HEK293 (cell line): ENCODE data around the gene ANKRD6.
A peak's percentile ranks its signal among the peaks of the same experiment; 100 is the strongest.

Experiments used
- CTCF ChIA-PET: fragments of 350-600 bp; formaldehyde crosslinking; extraction: SDS; loops from one replicate; lab custom pipeline; 2021; ENCODE audit warnings: antibody characterized with exemption; lab: Yijun Ruan, JAX
- POLR2A ChIA-PET: fragments of 300-600 bp; formaldehyde crosslinking; extraction: SDS; loops from one replicate; lab custom pipeline; 2020; ENCODE audit warnings: antibody characterized with exemption, inconsistent platforms; lab: Yijun Ruan, JAX
- H3K27ac ChIP-seq: fragments of 200-500 bp; sonication (Bioruptor generic); 2 replicates; pipeline ENCODE4 v1.5.1; 2014; ENCODE audit warnings: low read depth, low read length, control low read depth, inconsistent platforms; ENCODE audit errors: extremely low read depth
- H3K36me3 ChIP-seq, 2 experiments: fragments of 200-500 bp in 1 of 2; sonication (Bioruptor generic) in 1 of 2; 1 replicate in 1 of 2; 2 replicates in 1 of 2; pipeline ENCODE4 v1.5.1; 2014 to 2017; ENCODE audit warnings: inconsistent platforms in 2 of 2, low read length in 2 of 2; ENCODE audit not compliant: control insufficient read depth in 2 of 2, insufficient read depth in 1 of 2
- H3K4me1 ChIP-seq: fragments of 200-500 bp; sonication (Bioruptor generic); 2 replicates; pipeline ENCODE4 v1.5.1; 2014; ENCODE audit warnings: mild to moderate bottlenecking, low read length, inconsistent platforms; ENCODE audit not compliant: control insufficient read depth, insufficient read depth
- H3K4me3 ChIP-seq: 2 replicates; pipeline ENCODE4 v1.5.1; 2011; ENCODE audit warnings: low read depth, mild to moderate bottlenecking, control low read depth, low read length, moderate library complexity
- H3K9me3 ChIP-seq: fragments of 200-500 bp; sonication (Bioruptor generic); 2 replicates; pipeline ENCODE4 v1.5.1; 2014; ENCODE audit warnings: low read depth, low read length, inconsistent platforms; ENCODE audit not compliant: control insufficient read depth, insufficient read depth
- BCL11A ChIP-seq: fragments of 450-650 bp; formaldehyde crosslinking; IDR thresholded peaks from 2 replicates; pipeline ENCODE4 v1.5.1; 2016; ENCODE audit warnings: low read depth, missing biosample characterization, missing genetic modification characterization
- ELK4 ChIP-seq: IDR thresholded peaks from 2 replicates; pipeline ENCODE4 v1.6.1; 2011; ENCODE audit warnings: mild to moderate bottlenecking, low read depth, low read length, borderline replicate concordance
- GLI2 ChIP-seq: fragments of 450-650 bp; formaldehyde crosslinking; IDR thresholded peaks from 2 replicates; pipeline ENCODE4; 2017; ENCODE audit warnings: missing biosample characterization, missing genetic modification characterization, low read depth, borderline replicate concordance
- IKZF3 ChIP-seq: fragments of 450-650 bp; IDR thresholded peaks from 2 replicates; pipeline ENCODE4 v1.5.0; 2018; ENCODE audit warnings: missing biosample characterization, mild to moderate bottlenecking, missing genetic modification characterization, moderate library complexity
- KLF8 ChIP-seq: fragments of 450-650 bp; formaldehyde crosslinking; IDR thresholded peaks from 2 replicates; pipeline ENCODE4 v1.5.1; 2016; ENCODE audit warnings: missing biosample characterization, missing genetic modification characterization
- MZF1 ChIP-seq: fragments of 450-650 bp; formaldehyde crosslinking; IDR thresholded peaks from 2 replicates; pipeline ENCODE4 v1.5.1; 2017; ENCODE audit warnings: missing biosample characterization, missing genetic modification characterization, borderline replicate concordance
- TCF7L2 ChIP-seq: IDR thresholded peaks from 2 replicates; pipeline ENCODE4 v1.6.1; 2011; ENCODE audit warnings: low read depth, mild to moderate bottlenecking, inconsistent platforms, low read length, moderate library complexity, borderline replicate concordance
- YY2 ChIP-seq: fragments of 450-650 bp; formaldehyde crosslinking; IDR thresholded peaks from 2 replicates; pipeline ENCODE4 v1.5.1; 2016; ENCODE audit warnings: missing biosample characterization, missing genetic modification characterization
- ZBTB44 ChIP-seq: fragments of 450-650 bp; IDR thresholded peaks from 2 replicates; pipeline ENCODE4 v1.5.1; 2018; ENCODE audit warnings: missing biosample characterization, mild to moderate bottlenecking, missing genetic modification characterization
- ZFP3 ChIP-seq: fragments of 450-650 bp; formaldehyde crosslinking; IDR thresholded peaks from 2 replicates; pipeline ENCODE4 v1.5.1; 2016; ENCODE audit warnings: low read depth, missing biosample characterization, missing genetic modification characterization
- ZNF140 ChIP-seq: fragments of 450-650 bp; formaldehyde crosslinking; IDR thresholded peaks from 2 replicates; pipeline ENCODE4 v1.5.1; 2016; ENCODE audit warnings: missing biosample characterization, missing genetic modification characterization
- ZNF174 ChIP-seq: fragments of 450-650 bp; formaldehyde crosslinking; IDR thresholded peaks from 2 replicates; pipeline ENCODE4 v1.5.0; 2017; ENCODE audit warnings: missing biosample characterization, mild to moderate bottlenecking, missing genetic modification characterization
- ZNF175 ChIP-seq: fragments of 450-650 bp; formaldehyde crosslinking; IDR thresholded peaks from 2 replicates; pipeline ENCODE4 v1.5.1; 2016; ENCODE audit warnings: missing biosample characterization, missing genetic modification characterization
- ZNF223 ChIP-seq: fragments of 450-650 bp; formaldehyde crosslinking; IDR thresholded peaks from 2 replicates; pipeline ENCODE4 v1.5.1; 2016; ENCODE audit warnings: missing biosample characterization, missing genetic modification characterization
- ZNF350 ChIP-seq: fragments of 450-650 bp; formaldehyde crosslinking; IDR thresholded peaks from 2 replicates; pipeline ENCODE4 v1.5.0; 2017; ENCODE audit warnings: missing biosample characterization, mild to moderate bottlenecking, missing genetic modification characterization
- ZNF366 ChIP-seq: fragments of 450-650 bp; formaldehyde crosslinking; conservative IDR thresholded peaks from 2 replicates; pipeline ENCODE4 v1.5.1; 2016; ENCODE audit warnings: missing biosample characterization, missing genetic modification characterization
- ZNF510 ChIP-seq: fragments of 450-650 bp; formaldehyde crosslinking; IDR thresholded peaks from 2 replicates; pipeline ENCODE4 v1.5.1; 2018; ENCODE audit warnings: mild to moderate bottlenecking, missing genetic modification characterization, missing biosample characterization; ENCODE audit not compliant: insufficient replicate concordance
- ZNF514 ChIP-seq: fragments of 450-650 bp; formaldehyde crosslinking; IDR thresholded peaks from 2 replicates; pipeline ENCODE4 v1.5.1; 2016; ENCODE audit warnings: missing biosample characterization, missing genetic modification characterization
- ZNF561 ChIP-seq: fragments of 450-650 bp; IDR thresholded peaks from 2 replicates; pipeline ENCODE4 v1.5.1; 2018; ENCODE audit warnings: missing biosample characterization, missing genetic modification characterization, borderline replicate concordance
- ZNF585B ChIP-seq: fragments of 450-650 bp; formaldehyde crosslinking; IDR thresholded peaks from 2 replicates; pipeline ENCODE4 v1.5.1; 2016; ENCODE audit warnings: missing biosample characterization, missing genetic modification characterization
- ZNF610 ChIP-seq: fragments of 450-650 bp; formaldehyde crosslinking; IDR thresholded peaks from 2 replicates; pipeline ENCODE4 v1.5.1; 2016; ENCODE audit warnings: missing biosample characterization, missing genetic modification characterization, borderline replicate concordance
- ZNF623 ChIP-seq: fragments of 450-650 bp; formaldehyde crosslinking; IDR thresholded peaks from 2 replicates; pipeline ENCODE4 v1.5.1; 2016; ENCODE audit warnings: missing biosample characterization, missing genetic modification characterization
- ZNF626 ChIP-seq: fragments of 450-650 bp; sonication (Bioruptor Pico); formaldehyde crosslinking; IDR thresholded peaks from 2 replicates; pipeline ENCODE4 v1.5.1; 2018; ENCODE audit warnings: missing biosample characterization, missing genetic modification characterization, inconsistent platforms
- ZNF639 ChIP-seq: fragments of 450-650 bp; formaldehyde crosslinking; IDR thresholded peaks from 2 replicates; pipeline ENCODE4 v1.5.1; 2016; ENCODE audit warnings: missing biosample characterization, missing genetic modification characterization
- ZNF660 ChIP-seq: fragments of 450-650 bp; IDR thresholded peaks from 2 replicates; pipeline ENCODE4 v1.5.1; 2018; ENCODE audit warnings: missing biosample characterization, mild to moderate bottlenecking, missing genetic modification characterization
- ZNF76 ChIP-seq: fragments of 450-650 bp; formaldehyde crosslinking; IDR thresholded peaks from 2 replicates; pipeline ENCODE4; 2016; ENCODE audit warnings: low read depth, missing biosample characterization, missing genetic modification characterization, borderline replicate concordance
- ZNF785 ChIP-seq: fragments of 450-650 bp; formaldehyde crosslinking; IDR thresholded peaks from 2 replicates; pipeline ENCODE4 v1.5.1; 2016; ENCODE audit warnings: missing biosample characterization, missing genetic modification characterization
- ZSCAN16 ChIP-seq: fragments of 450-650 bp; formaldehyde crosslinking; IDR thresholded peaks from 2 replicates; pipeline ENCODE4 v1.5.1; 2016; ENCODE audit warnings: missing biosample characterization, missing genetic modification characterization
- ZSCAN4 ChIP-seq: fragments of 450-650 bp; formaldehyde crosslinking; IDR thresholded peaks from 2 replicates; pipeline ENCODE4 v1.5.1; 2017; ENCODE audit warnings: missing biosample characterization, missing genetic modification characterization
- ZXDB ChIP-seq: fragments of 450-650 bp; formaldehyde crosslinking; IDR thresholded peaks from 2 replicates; pipeline ENCODE4 v1.5.1; 2016; ENCODE audit warnings: missing biosample characterization, missing genetic modification characterization

ANKRD6 gene

GRCh38 chr6:89589297-89590025 is 156.5 kb downstream of the ANKRD6 start (continued):
- TF ChIP-seq ZNF175 (tag by site-specific recombination): no peak
- no peak for TF ChIP-seq ZBTB44 (tag by site-specific recombination)
- TF ChIP-seq ZNF660: no peak
- peak; percentile 49; the same call in 1 of the 2 replicates for TF ChIP-seq IKZF3
- no peak for TF ChIP-seq ZNF639 (tag by site-specific recombination)
- TF ChIP-seq ZNF366: no peak
- TF ChIP-seq, all 188 proteins: peak for 2

GRCh38 chr6:89590133-89590532 is 157.2 kb downstream of the ANKRD6 start:
- ChIA-PET POLR2A (interaction anchor here (1.1 kb wide), 1 partner anchor 178 kb away, joined by 3 read pairs; the partner anchor contains the start of gene RRAGD), CTCF (interaction anchor here (0.6 to 1.6 kb wide), 3 partner anchors 23 to 158 kb away, joined by 5 to 6 read pairs (median 6); no protein-coding TSS in a partner anchor)
- Histone ChIP-seq H3K36me3 (no peaks in the 10 kb centered on the region), H3K4me3 (no peak overlapping the region), H3K4me1 (no peaks in the 10 kb centered on the region), H3K27ac (no peak overlapping the region), H3K9me3 (no peaks in the 10 kb centered on the region)
- TF ChIP-seq ZNF561 (tag by site-specific recombination) (no peak), ZFP3 (tag by site-specific recombination) (no peak), YY2 (tag by site-specific recombination) (no peak), BCL11A (no peak), ZNF223 (tag by site-specific recombination) (no peak)

GRCh38 chr6:89591745-89592144 is 158.8 kb downstream of the ANKRD6 start:
- H3K9me3 ChIP-seq: no peaks in the 10 kb centered on the region
- no peak for TF ChIP-seq ZNF610 (tag by site-specific recombination)
- TF ChIP-seq ZNF585B: no peak
- TF ChIP-seq ZSCAN4 (tag by site-specific recombination): no peak
- no peak for TF ChIP-seq ZNF623 (tag by site-specific recombination)
- TF ChIP-seq MZF1 (tag by site-specific recombination): no peak
- TF ChIP-seq ZNF174 (tag by site-specific recombination): no peak
- TF ChIP-seq ZNF76 (tag by site-specific recombination): no peak
- no peak for TF ChIP-seq KLF8
- no peak for TF ChIP-seq ZNF626 (tag by site-specific recombination)
- TF ChIP-seq ZNF140: no peak
- no peak for TF ChIP-seq ZXDB (tag by site-specific recombination)
- TF ChIP-seq ZSCAN16 (tag by site-specific recombination): no peak
- TF ChIP-seq ZNF514 (tag by site-specific recombination): no peak
- TF ChIP-seq ZNF350 (tag by site-specific recombination): no peak
- TF ChIP-seq TCF7L2: no peak
- no peak for TF ChIP-seq GLI2 (tag by site-specific recombination)
- TF ChIP-seq ELK4: no peak
- TF ChIP-seq ZNF785 (tag by site-specific recombination): no peak
- no peak for TF ChIP-seq ZNF510 (tag by site-specific recombination)
- TF ChIP-seq, all 188 proteins: peak for 0
- no peak overlapping the region for H3K27ac ChIP-seq
- H3K4me1 ChIP-seq: no peaks in the 10 kb centered on the region
- H3K4me3 ChIP-seq: no peak overlapping the region
- POLR2A ChIA-PET: no interaction called here
- CTCF ChIA-PET: interaction anchor here (0.9 to 1.6 kb wide), 3 partner anchors 22 to 159 kb away, joined by 3 to 6 read pairs (median 5); no protein-coding TSS in a partner anchor
- H3K36me3 ChIP-seq: no peaks in the 10 kb centered on the region
